ENCODE data around the gene DIP2C.
A peak's percentile ranks its signal among the peaks of the same experiment; 100 is the strongest.
"Not testable (repeated sequence)": the region's sequence is repeated elsewhere in the genome, so short reads cannot be mapped to it uniquely, and the experiment has no call there.

DIP2C gene

GRCh38 chr10:310371-310770 is 379.1 kb downstream of the DIP2C start:
- DNase-seq, result no peak

GRCh38 chr10:308572-309085 is 380.8 kb downstream of the DIP2C start:
- DNase-seq, result no peak

DNA sequence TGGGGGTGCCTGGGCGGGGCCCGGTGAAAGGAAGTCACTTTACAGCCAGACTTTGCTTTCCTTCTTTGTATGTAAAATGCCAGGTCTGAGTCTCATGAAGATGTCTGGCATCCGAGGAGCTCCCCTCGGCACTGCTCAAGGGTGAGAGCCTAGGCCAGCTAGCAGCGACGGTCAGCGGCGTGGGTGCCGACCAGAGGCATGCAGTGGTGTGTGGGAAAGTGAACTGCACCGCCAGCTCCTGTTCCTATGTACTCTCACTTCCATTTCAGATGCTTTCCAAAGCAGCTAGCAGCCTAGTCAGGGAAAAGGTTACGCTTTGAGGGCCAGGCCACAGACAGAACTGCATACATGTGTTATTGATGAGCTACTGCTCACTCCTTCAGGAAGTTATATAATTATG is 381.4 kb downstream of the DIP2C start:
- no peak for DNase-seq

DNA sequence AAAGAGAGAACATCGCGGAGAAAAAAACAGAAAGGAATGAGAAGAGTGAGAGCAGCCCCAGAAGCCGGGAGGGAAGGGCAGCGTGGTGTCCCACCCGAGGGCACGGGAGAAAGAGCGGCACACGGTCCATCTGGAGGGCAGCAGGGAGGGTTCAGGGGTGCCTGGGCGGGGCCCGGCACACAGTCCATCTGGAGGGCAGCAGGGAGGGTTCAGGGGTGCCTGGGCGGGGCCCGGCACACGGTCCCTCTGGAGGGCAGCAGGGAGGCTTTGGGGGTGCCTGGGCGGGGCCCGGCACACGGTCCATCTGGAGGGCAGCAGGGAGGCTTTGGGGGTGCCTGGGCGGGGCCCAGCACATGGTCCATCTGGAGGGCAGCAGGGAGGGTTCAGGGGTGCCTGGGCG is 381.8 kb downstream of the DIP2C start:
- DNase-seq, result no peak

GRCh38 chr10:306675-307185 is 382.7 kb downstream of the DIP2C start:
- no peak for DNase-seq

- DNase-seq, result no peak
Observed at GRCh38 chr10:306007-306674, 383.3 kb downstream of the DIP2C start.

DNA sequence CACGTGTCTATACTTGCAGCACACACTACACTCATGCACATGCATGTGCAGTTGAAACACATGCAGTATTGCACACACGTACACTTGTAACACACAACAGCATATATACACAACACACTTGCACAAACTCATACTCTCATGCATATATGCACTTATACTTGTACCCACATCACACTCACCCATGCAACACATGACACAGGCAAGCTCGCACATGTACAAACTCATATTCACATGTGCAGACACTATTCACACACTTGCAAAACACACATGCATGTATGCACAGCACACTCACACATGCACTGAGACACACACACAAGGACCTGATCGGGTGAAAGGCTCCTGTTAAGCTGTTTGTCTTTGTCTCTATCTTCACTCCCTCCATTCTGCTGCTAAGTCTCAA is 384.4 kb downstream of the DIP2C start:
- DNase-seq, result no peak

- no peak for DNase-seq
Observed at GRCh38 chr10:301536-301935, 387.9 kb downstream of the DIP2C start.

- DNase-seq, result not testable (repeated sequence)
Observed at GRCh38 chr10:300580-300979, 388.9 kb downstream of the DIP2C start.

DNA sequence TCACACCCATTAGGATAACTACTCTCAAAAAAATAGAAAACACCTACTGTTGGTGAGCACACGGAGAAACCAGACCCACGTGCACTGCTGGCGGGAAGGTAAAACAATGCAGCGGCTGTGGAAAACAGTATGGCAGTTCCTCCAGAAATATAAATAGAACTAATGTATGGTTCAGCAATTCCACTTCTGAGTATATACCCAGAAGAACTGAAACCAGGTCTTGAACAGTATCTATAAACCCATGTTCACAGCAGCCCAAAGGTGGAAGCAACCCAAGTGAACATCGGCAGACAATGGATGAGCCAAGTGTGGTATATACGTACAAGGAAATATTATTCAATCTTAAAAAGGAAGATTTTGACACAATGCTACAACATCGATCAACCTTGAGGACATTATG is 389.5 kb downstream of the DIP2C start:
- DNase-seq, result no peak

DNA sequence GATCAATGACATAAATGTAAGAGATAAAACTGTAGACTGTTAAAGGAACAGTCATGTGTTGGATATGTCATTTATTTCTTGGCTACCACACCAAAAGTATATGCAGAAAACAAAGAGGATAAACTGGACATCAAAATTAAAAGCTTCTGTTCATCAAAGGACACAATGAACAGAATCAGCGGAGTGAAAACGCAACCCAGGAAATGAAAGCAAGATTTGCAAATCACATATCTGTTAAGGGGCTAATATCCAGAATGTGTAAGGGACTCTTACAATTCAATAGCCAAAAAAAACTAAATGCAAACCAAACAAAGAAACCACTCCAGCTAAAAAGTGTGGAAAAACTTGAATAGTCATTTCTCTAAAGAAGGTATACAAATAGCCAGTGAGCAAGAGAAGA is 390.0 kb downstream of the DIP2C start:
- no peak for DNase-seq

GRCh38 chr10:298033-298432 is 391.4 kb downstream of the DIP2C start:
- DNase-seq, result no peak

DNA sequence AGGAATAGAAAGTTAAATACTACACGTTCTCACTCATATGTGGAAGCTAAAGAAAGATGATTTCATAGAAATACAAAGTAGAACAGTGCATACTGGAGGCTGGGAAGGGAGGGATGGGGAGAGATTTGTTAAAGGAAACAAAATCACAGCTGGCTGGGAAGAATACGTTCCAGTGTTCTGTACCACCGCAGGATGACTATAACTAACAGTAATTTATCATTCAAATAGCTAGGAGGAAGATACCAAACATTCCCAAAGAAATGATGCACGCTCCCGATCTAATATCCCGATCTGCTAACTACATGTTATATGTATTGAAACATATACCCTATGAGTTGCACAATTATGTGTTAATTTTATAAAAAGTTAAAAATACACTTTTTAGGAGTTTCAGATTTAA is 391.9 kb downstream of the DIP2C start:
- no peak for DNase-seq

DNA sequence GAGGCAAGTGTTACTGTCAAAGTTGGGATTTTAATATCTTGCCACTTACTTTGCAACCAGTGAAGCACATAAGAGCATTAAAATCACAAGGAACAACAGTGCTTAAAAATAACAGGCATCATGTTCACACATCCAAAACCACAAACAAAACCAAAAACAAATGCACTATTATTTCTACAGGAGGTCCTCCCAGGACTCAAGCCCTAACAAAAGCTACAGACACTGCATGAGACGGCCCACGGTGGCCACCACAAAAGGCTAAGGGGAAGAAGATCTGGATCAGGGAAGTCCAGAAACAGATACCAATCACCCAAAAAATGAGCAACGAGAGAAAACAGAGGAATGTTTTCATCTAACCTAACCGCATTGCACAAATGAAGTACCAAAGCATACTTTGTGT is 395.8 kb downstream of the DIP2C start:
- no peak for DNase-seq

GRCh38 chr10:290026-290725 is 399.3 kb downstream of the DIP2C start:
- no peak for DNase-seq

- no peak for DNase-seq
Observed at GRCh38 chr10:289581-289980, 399.9 kb downstream of the DIP2C start.

- no peak for DNase-seq
Observed at GRCh38 chr10:288316-289200, 400.9 kb downstream of the DIP2C start.

- no peak for DNase-seq
Observed at GRCh38 chr10:287814-288213, 401.7 kb downstream of the DIP2C start.

GRCh38 chr10:287026-287709 is 402.3 kb downstream of the DIP2C start:
- DNase-seq, result no peak

DNA sequence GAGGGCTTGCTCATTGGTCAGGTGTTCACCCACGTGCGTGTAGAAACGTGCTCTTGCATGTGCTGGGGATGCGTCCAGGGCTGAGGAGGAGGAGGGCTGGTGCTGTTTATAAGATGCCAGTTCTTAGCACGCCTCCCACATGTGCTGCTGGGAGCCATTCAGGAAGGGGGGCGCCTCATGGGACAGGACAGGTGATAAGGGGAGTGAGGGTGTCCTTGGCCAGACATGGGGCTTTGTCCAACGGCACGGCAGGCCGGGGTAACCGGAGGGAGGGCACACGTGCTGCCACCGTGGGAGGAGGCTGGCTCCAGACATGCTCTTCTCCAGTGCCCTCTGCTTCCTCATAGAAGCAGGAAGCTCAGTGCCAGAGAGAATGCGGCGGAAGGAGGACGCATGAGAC is 404.3 kb downstream of the DIP2C start:
- DNase-seq, result no peak

DNA sequence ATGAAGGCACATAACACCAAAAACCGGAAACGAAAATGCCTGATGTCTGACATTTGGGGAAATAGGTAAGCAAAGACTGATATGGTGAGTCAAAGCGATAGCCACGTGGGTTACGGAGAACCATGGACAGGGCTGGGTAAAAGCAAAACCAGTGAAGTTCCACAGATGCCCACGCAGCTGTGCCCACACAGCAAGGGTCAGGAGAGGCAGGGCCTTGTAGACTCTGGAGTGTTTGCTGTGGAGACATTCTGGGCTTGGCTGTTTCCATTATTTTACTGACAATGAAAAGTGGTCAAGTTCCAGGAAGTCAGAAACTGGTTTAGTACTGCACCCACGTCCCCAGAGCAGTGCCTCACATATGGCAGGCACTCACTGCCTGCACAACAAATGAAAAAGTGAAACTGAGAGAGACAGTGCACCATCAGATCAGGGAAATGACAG is 405.5 kb downstream of the DIP2C start:
- peak; percentile 36 to 41 for DNase-seq

GRCh38 chr10:283140-283479 is 406.4 kb downstream of the DIP2C start:
- no peak for DNase-seq
